A549 treated with dexamethasone at 1 μM for 4 hours (cell line): ENCODE data around the gene SCLT1. TPM values are rescaled to one million over a fixed set of nuclear protein-coding genes. Genes with fewer than 3 reads are reported as not detected.

ENCODE experiments used
- total RNA-seq: library from RNA; stranded (reverse); fragments of 200-300 nt; extraction: Qiagen RNA extraction; gene quantifications from 5 replicates; pipeline ENCODE4 v1.2.3, GENCODE V29; 2022

Gene SCLT1
- 4.4 to 6.3 TPM (median 5.2 TPM) in 5 replicates for total RNA-seq

DNA sequence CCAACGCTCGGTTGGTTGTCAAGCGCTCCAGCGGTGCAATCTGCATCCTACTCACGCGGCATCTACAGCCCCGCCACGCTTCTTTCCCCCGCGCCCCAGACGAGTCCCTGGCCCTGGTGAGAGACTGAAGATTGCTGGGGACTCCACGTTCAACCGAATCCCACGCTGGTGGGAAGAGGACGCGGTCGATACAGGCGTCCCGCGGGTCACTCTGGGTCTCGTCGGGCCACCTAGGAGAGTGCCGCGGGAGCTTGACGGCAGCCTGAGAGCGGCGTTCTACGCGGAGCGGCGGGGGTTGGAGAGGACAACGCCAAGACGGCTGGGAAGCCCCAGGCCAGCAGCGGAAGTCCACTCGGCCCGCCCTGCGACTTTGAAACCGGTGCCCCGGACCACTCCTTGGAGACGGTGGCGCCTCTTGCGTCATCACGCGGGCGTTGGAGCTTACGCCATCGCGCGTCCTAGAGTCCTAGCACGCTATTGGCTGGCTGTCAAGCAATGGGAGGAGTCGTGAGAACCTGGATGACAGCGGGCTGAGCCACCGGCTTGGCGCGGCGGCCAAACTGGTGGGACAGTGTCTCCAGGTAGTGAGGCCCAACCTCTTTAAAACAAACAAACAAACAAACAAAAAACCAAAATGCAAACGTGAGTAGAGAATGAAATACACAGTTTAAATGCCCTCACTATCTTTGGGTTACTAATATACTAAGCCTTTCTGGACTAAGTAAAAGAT, at the start of gene SCLT1:
Gene SCLT1 (minus strand): TSS at position 349 of the 730 bp plus-strand sequence. CDS start 436 bp downstream, outside the sequence.

DNA sequence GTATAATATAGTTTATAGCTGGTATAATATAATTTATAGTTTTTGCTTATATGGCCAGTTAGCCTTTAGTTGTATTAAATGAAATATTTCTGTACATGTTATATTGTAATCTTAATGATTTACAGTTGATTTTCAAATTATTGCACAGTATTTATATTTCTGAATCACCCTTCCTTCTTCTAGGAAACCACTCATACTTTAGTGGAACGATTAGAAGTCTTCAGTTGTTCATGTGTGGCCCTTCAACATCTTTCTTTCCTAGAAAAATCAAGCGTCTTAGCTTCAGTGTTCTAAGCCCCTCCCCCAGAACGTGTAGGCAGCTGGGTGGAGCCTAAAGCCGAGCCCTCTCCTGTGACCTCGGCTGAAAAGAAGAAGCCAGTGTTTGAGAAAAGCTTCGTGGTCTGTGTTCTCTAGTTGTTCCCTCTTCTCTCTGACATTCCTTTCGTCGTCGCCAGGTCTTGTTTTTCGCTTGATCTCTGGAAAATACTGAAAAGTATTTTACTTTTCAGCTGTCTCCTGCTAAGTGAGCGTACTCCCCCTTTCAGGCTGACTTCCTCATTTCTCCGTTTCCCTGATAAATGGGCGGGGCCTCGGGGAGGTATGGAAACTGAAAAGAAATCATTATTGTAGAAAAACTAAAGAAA, 2.6 kb upstream of the SCLT1 start, which contains the start of gene C4orf33:
Gene C4orf33 (plus strand): TSS at position 342 of the 644 bp plus-strand sequence. CDS start 6,459 bp downstream, outside the sequence.

Other genes with a start within 250 kb of the SCLT1 start
- gene C4orf33, start 2.6 kb upstream of the SCLT1 start, total RNA-seq, result 3.8 to 6.5 TPM (median 4.0 TPM) in 5 replicates